ENCODE data around the gene GBE1.
"Not testable (repeated sequence)": the region's sequence is repeated elsewhere in the genome, so short reads cannot be mapped to it uniquely, and the experiment has no call there.

- not testable (repeated sequence) for TF ChIP-seq CTCF, POLR2AphosphoS5 (IDR thresholded peaks at IDR 0.05)
Observed at GRCh38 chr3:81492471-81492870, 269.0 kb downstream of the GBE1 start.

Measured in sigmoid colon (tissue), 4 donors.